ENCODE measurements around the gene AOPEP. TPM values are rescaled to one million over a fixed set of nuclear protein-coding genes. Genes with fewer than 3 reads are reported as not detected.

Gene AOPEP
- total and polyA plus RNA-seq, 2 donors (not counting 3 experiments of a cell fraction or from before 2014, with no cell fraction given) = 20.2 to 41.6 TPM

DNA sequence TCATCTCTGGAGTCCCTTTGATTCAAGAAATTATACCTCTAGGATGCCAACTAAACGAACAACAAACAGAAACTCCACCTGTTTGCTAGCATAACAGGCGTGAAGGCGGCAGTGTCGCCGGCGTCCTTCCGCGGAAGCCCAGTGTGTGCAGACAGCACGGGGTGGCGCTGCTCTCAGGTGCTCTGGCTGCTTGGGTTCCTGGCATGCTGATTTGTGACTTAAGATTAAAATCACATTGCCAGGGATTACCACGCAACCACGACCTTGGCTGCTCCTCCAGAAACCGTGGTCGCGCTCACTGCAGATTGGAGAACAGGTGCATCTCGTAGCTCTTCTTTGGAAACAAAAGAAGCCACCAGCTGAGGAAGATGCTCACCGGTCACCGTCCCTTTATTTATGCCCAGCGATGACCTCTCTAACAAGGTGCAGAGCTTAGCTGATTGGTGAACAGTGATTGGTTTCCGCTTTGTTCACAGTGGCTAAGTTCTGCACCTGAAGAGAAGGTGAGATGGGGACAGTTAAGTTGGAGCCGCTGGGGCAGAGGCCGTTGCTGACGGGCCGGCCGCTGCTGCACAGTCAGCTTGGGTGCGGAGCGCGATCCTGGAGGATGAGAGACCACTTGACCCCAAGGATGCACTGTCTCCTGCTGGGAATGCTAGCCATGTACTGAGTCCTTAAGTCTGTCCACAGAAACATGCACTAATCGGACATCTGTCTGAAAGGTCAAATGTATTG lies 358.7 kb downstream of the AOPEP start:
- peaks cover 4 to 49% of the 10 kb centered on the region in 2 experiments for H3K36me3 ChIP-seq (ENCODE audit: control insufficient read depth in 2 of 2, extremely low read depth in 1 of 2, insufficient read depth in 2 of 2, low read length in 2 of 2)
- intact Hi-C loops (cut with micrococcal nuclease) (no loop called here), dilution Hi-C loops (cut with MboI; ENCODE audit: extremely low pct_ligation_motif_present, low sequenced_read_pairs) (no loop called here)
- H3K9me3 ChIP-seq (replicated peaks; ENCODE audit: control insufficient read depth, insufficient read depth, low read length) = no peaks in the 10 kb centered on the region
- CTCF ChIA-PET = interaction anchor here (1.3 to 2.9 kb wide), 2 partner anchors 12 to 42 kb away, joined by 3 to 9 read pairs; no protein-coding TSS in a partner anchor
- no peak overlapping the region for H3K4me3 ChIP-seq (replicated peaks in 1 of 3; ENCODE audit: insufficient read depth in 1 of 3, low read depth in 1 of 3, low read length in 3 of 3)
- POLR2A ChIA-PET = no interaction called here
- no peak overlapping the region for H2AFZ ChIP-seq (ENCODE audit: low read depth, low read length)
- H3K79me2 ChIP-seq (ENCODE audit: control insufficient read depth, insufficient read depth, low read length) = no peaks in the 10 kb centered on the region
- BruUV-seq (replicated peaks) = no TSS peak
- DNase-seq (ENCODE audit: low read depth, low spot score) = no peak
- no peak for FAIRE-seq
- H3K27me3 ChIP-seq (ENCODE audit: control insufficient read depth in 2 of 2, insufficient read depth in 2 of 2, low read length in 2 of 2) = no peaks in the 10 kb centered on the region
- no peaks in the 10 kb centered on the region for H3K9me1 ChIP-seq (replicated peaks; ENCODE audit: control insufficient read depth, extremely low read depth, insufficient read depth, low read length)
- no peak for TF ChIP-seq MYC (IDR thresholded peaks at IDR 0.05; ENCODE audit: low read depth, low read length)
- TF ChIP-seq POLR2A (IDR thresholded peaks at IDR 0.05; ENCODE audit: low read depth, low read length) = no peak
- TF ChIP-seq EZH2 (IDR thresholded peaks at IDR 0.05; ENCODE audit: borderline replicate concordance, low read depth, low read length, severe bottlenecking) = no peak
- TF ChIP-seq, protein P1, sequence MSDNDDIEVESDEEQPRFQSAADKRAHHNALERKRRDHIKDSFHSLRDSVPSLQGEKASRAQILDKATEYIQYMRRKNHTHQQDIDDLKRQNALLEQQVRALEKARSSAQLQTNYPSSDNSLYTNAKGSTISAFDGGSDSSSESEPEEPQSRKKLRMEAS (IDR thresholded peaks at IDR 0.05; ENCODE audit: insufficient read depth, insufficient read length) = no peak
- TF ChIP-seq, protein P2, sequence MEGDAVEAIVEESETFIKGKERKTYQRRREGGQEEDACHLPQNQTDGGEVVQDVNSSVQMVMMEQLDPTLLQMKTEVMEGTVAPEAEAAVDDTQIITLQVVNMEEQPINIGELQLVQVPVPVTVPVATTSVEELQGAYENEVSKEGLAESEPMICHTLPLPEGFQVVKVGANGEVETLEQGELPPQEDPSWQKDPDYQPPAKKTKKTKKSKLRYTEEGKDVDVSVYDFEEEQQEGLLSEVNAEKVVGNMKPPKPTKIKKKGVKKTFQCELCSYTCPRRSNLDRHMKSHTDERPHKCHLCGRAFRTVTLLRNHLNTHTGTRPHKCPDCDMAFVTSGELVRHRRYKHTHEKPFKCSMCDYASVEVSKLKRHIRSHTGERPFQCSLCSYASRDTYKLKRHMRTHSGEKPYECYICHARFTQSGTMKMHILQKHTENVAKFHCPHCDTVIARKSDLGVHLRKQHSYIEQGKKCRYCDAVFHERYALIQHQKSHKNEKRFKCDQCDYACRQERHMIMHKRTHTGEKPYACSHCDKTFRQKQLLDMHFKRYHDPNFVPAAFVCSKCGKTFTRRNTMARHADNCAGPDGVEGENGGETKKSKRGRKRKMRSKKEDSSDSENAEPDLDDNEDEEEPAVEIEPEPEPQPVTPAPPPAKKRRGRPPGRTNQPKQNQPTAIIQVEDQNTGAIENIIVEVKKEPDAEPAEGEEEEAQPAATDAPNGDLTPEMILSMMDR (IDR thresholded peaks at IDR 0.05; ENCODE audit: extremely low read depth in 1 of 2, insufficient read depth in 1 of 2, low read depth in 1 of 2, low read length in 2 of 2) = no peak
- TF ChIP-seq GATA2 (IDR thresholded peaks at IDR 0.05; ENCODE audit: insufficient read depth, insufficient read length, low read depth, low read length) = no peak
- no peak for TF ChIP-seq FOS (IDR thresholded peaks at IDR 0.05; ENCODE audit: borderline replicate concordance, insufficient read depth, low read length)
- TF ChIP-seq JUN (IDR thresholded peaks at IDR 0.05; ENCODE audit: borderline replicate concordance, insufficient read depth, insufficient read length, low read depth) = no peak
- no peak for TF ChIP-seq POLR2AphosphoS5 (IDR thresholded peaks at IDR 0.05; ENCODE audit: insufficient read depth, low read depth, low read length)
- no peak overlapping the region for H3K27ac ChIP-seq (ENCODE audit: insufficient read depth, low read depth, low read length)
- H3K4me1 ChIP-seq (ENCODE audit: control insufficient read depth, extremely low read depth, insufficient read depth, low read length) = no peaks in the 10 kb centered on the region
- no peak overlapping the region for H3K9ac ChIP-seq (replicated peaks; ENCODE audit: extremely low read depth, insufficient read depth, low read length)
- H3K4me2 ChIP-seq (ENCODE audit: insufficient read depth, low read length) = no peak overlapping the region
- no peaks in the 10 kb centered on the region for H4K20me1 ChIP-seq (replicated peaks; ENCODE audit: control insufficient read depth, extremely low read depth, insufficient read depth, low read length)

All from endothelial cell of umbilical vein (primary cell).